Measurements from ENCODE around the gene IFFO2.

DNA sequence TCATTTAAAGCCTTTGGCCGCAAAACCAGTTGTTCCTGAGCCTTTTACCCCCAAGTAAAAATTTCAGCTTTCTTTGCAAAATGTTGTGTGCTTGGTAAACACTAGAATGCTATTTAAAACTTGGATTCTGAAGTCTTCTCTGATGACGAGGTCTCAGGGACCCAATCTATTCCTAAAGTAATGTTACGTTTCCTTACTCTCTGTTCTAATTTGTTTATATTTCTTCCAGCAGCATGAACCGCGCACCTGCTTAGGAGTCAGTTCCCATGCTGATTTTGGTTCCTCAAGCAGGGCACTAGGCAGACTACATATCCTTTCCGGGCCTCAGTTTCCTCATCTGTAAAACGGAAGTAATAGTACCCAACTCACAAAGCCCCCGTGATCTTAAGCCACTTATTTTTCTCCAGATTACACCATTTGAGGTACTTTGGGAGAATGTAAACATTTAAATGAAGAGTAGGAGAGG lies 53.2 kb downstream of the IFFO2 start:
- TF ChIP-seq, protein P1, sequence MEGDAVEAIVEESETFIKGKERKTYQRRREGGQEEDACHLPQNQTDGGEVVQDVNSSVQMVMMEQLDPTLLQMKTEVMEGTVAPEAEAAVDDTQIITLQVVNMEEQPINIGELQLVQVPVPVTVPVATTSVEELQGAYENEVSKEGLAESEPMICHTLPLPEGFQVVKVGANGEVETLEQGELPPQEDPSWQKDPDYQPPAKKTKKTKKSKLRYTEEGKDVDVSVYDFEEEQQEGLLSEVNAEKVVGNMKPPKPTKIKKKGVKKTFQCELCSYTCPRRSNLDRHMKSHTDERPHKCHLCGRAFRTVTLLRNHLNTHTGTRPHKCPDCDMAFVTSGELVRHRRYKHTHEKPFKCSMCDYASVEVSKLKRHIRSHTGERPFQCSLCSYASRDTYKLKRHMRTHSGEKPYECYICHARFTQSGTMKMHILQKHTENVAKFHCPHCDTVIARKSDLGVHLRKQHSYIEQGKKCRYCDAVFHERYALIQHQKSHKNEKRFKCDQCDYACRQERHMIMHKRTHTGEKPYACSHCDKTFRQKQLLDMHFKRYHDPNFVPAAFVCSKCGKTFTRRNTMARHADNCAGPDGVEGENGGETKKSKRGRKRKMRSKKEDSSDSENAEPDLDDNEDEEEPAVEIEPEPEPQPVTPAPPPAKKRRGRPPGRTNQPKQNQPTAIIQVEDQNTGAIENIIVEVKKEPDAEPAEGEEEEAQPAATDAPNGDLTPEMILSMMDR (IDR thresholded peaks at IDR 0.05), result no peak
- TF ChIP-seq ZFX (IDR thresholded peaks at IDR 0.05; ENCODE audit: borderline replicate concordance), result no peak

Data from 22Rv1 (cell line).